ENCODE measurements around the gene CIDEA. TPM values are rescaled to one million over a fixed set of nuclear protein-coding genes. Genes with fewer than 3 reads are reported as not detected.

Gene CIDEA
- total RNA-seq, 4 donors from 2014 or later, result not detected

GRCh38 chr18:12252061-12252460 is 2.1 kb upstream of the CIDEA start:
- Histone ChIP-seq H3K9me3 (no peaks in the 10 kb centered on the region), H3K4me3 (no peak overlapping the region), H3K27ac (no peak overlapping the region), H3K36me3 (no peaks in the 10 kb centered on the region), H3K27me3 (peaks cover 0 to 7% of the 10 kb centered on the region in 2 donors), H3K4me1 (peaks cover 0 to 15% of the 10 kb centered on the region in 2 donors)
- intact Hi-C loops (cut with DNase I; ENCODE audit: low total_unique reads), result no loop called here
- DNase-seq, result no peak
- TF ChIP-seq POLR2A (IDR thresholded peaks at IDR 0.05), result no peak
- TF ChIP-seq CTCF (IDR thresholded peaks at IDR 0.05), result no peak

- no peaks in the 10 kb centered on the region for H3K9me3 ChIP-seq
- no peaks in the 10 kb centered on the region for H3K36me3 ChIP-seq
- no peak for TF ChIP-seq POLR2A (IDR thresholded peaks at IDR 0.05)
- no peak for TF ChIP-seq CTCF (IDR thresholded peaks at IDR 0.05)
- DNase-seq, result no peak
- intact Hi-C loops (cut with DNase I; ENCODE audit: low total_unique reads), result no loop called here
- H3K4me1 ChIP-seq, result peaks cover 0 to 15% of the 10 kb centered on the region in 2 donors
- H3K27me3 ChIP-seq, result peaks cover 0 to 7% of the 10 kb centered on the region in 2 donors
- no peak overlapping the region for H3K27ac ChIP-seq
- H3K4me3 ChIP-seq, result no peak overlapping the region
Measured at GRCh38 chr18:12253027-12253426, 1.1 kb upstream of the CIDEA start.

GRCh38 chr18:12253663-12254135 is 462 bp upstream of the CIDEA start:
- H3K4me1 ChIP-seq, result peaks cover 0 to 15% of the 10 kb centered on the region in 2 donors
- no peaks in the 10 kb centered on the region for H3K9me3 ChIP-seq
- peak overlapping the region; percentile 9 to 15 for H3K4me3 ChIP-seq
- TF ChIP-seq POLR2A (IDR thresholded peaks at IDR 0.05) (no peak), CTCF (IDR thresholded peaks at IDR 0.05) (no peak)
- no peaks in the 10 kb centered on the region for H3K36me3 ChIP-seq
- H3K27me3 ChIP-seq, result peaks cover 0 to 7% of the 10 kb centered on the region in 2 donors
- H3K27ac ChIP-seq, result no peak overlapping the region
- intact Hi-C loops (cut with DNase I; ENCODE audit: low total_unique reads), result no loop called here
- no peak for DNase-seq

- H3K27ac ChIP-seq, result no peak overlapping the region
- H3K27me3 ChIP-seq, result peaks cover 0 to 7% of the 10 kb centered on the region in 2 donors
- H3K4me3 ChIP-seq, result no peak overlapping the region
- no peaks in the 10 kb centered on the region for H3K36me3 ChIP-seq
- TF ChIP-seq POLR2A (IDR thresholded peaks at IDR 0.05), result no peak
- TF ChIP-seq CTCF (IDR thresholded peaks at IDR 0.05), result no peak
- DNase-seq, result no peak
- intact Hi-C loops (cut with DNase I; ENCODE audit: low total_unique reads), result no loop called here
- no peaks in the 10 kb centered on the region for H3K9me3 ChIP-seq
- H3K4me1 ChIP-seq, result peaks cover 0 to 15% of the 10 kb centered on the region in 2 donors
Measured at GRCh38 chr18:12254820-12255511, 805 bp downstream of the CIDEA start.

- no peak overlapping the region for H3K27ac ChIP-seq
- peaks cover 0 to 15% of the 10 kb centered on the region in 2 donors for H3K4me1 ChIP-seq
Measured at GRCh38 chr18:12255626-12256026, 1.5 kb downstream of the CIDEA start.

More at GRCh38 chr18:12255626-12256026, 1.5 kb downstream of the CIDEA start:
- TF ChIP-seq POLR2A (IDR thresholded peaks at IDR 0.05), result no peak
- Histone ChIP-seq H3K9me3 (no peaks in the 10 kb centered on the region), H3K27me3 (peaks cover 0 to 7% of the 10 kb centered on the region in 2 donors), H3K36me3 (no peaks in the 10 kb centered on the region), H3K4me3 (no peak overlapping the region)
- DNase-seq, result no peak
- intact Hi-C loops (cut with DNase I; ENCODE audit: low total_unique reads), result no loop called here

Measured in uterus (tissue), 4 donors.